ENCODE results near the gene APOD. TPM values are rescaled to one million over a fixed set of nuclear protein-coding genes. Genes with fewer than 3 reads are reported as not detected.

The APOD gene
- total RNA-seq, 1 experiment from 2014 or later: not detected

- intact Hi-C loops (cut with micrococcal nuclease; ENCODE audit: unreplicated experiment): no loop called here
- Histone ChIP-seq H3K4me3 (ENCODE audit: low read depth in 2 of 2, low read length in 2 of 2) (no peak overlapping the region), H3K4me1 (ENCODE audit: control insufficient read depth, insufficient read depth, low read length) (no peaks in the 10 kb centered on the region), H3K36me3 (ENCODE audit: control insufficient read depth, insufficient read depth, low read length) (no peaks in the 10 kb centered on the region), H3K27ac (ENCODE audit: low read length) (no peak overlapping the region), H3K9me3 (ENCODE audit: control insufficient read depth, insufficient read depth, low read depth, low read length) (no peaks in the 10 kb centered on the region), H3K27me3 (ENCODE audit: control insufficient read depth, insufficient read depth, low read length) (no peaks in the 10 kb centered on the region)
- BruUV-seq (replicated peaks): no TSS peak
- ATAC-seq: no peak
- TF ChIP-seq REST (IDR thresholded peaks at IDR 0.05; ENCODE audit: insufficient read depth in 1 of 2, low read depth in 2 of 2, low read length in 1 of 2) (no peak), CTCF (IDR thresholded peaks at IDR 0.05) (no peak), SIN3A (IDR thresholded peaks at IDR 0.05; ENCODE audit: borderline replicate concordance, insufficient read depth, low read depth, low read length) (no peak), TCF7L2 (IDR thresholded peaks at IDR 0.05; ENCODE audit: low read depth, low read length) (no peak), POLR2AphosphoS5 (IDR thresholded peaks at IDR 0.05; ENCODE audit: low read depth, low read length) (no peak)
- DNase-seq (ENCODE audit: low read depth, low spot score): no peak
- ChIA-PET CTCF (no interaction called here), POLR2A (interaction anchor here (0.6 kb wide), 1 partner anchor 16 kb away, joined by 3 read pairs; no protein-coding TSS in a partner anchor)
- in situ Hi-C loops (cut with HindIII; ENCODE audit: low pct_unique_long_range_greater_than_20kb, low sequenced_read_pairs): no loop called here
These were observed 9.9 kb downstream of the APOD start for GRCh38 chr3:195573611-195574496.

- ChIA-PET CTCF (no interaction called here), POLR2A (no interaction called here)
- intact Hi-C loops (cut with micrococcal nuclease; ENCODE audit: unreplicated experiment) (no loop called here), in situ Hi-C loops (cut with HindIII; ENCODE audit: low pct_unique_long_range_greater_than_20kb, low sequenced_read_pairs) (no loop called here)
- no peak for ATAC-seq
- H3K27me3 ChIP-seq (ENCODE audit: control insufficient read depth, insufficient read depth, low read length): no peaks in the 10 kb centered on the region
- BruUV-seq (replicated peaks): no TSS peak
- no peak overlapping the region for H3K4me3 ChIP-seq (ENCODE audit: low read depth in 2 of 2, low read length in 2 of 2)
- no peak overlapping the region for H3K27ac ChIP-seq (ENCODE audit: low read length)
- no peaks in the 10 kb centered on the region for H3K36me3 ChIP-seq (ENCODE audit: control insufficient read depth, insufficient read depth, low read length)
- no peak for TF ChIP-seq REST (IDR thresholded peaks at IDR 0.05; ENCODE audit: insufficient read depth in 1 of 2, low read depth in 2 of 2, low read length in 1 of 2)
- TF ChIP-seq TCF7L2 (IDR thresholded peaks at IDR 0.05; ENCODE audit: low read depth, low read length): no peak
- no peak for TF ChIP-seq SIN3A (IDR thresholded peaks at IDR 0.05; ENCODE audit: borderline replicate concordance, insufficient read depth, low read depth, low read length)
- no peak for TF ChIP-seq CTCF (IDR thresholded peaks at IDR 0.05)
- DNase-seq (ENCODE audit: low read depth, low spot score): no peak
- peaks cover 3% of the 10 kb centered on the region; the same call in 1 of the 2 replicates for H3K4me1 ChIP-seq (ENCODE audit: control insufficient read depth, insufficient read depth, low read length)
- no peaks in the 10 kb centered on the region for H3K9me3 ChIP-seq (ENCODE audit: control insufficient read depth, insufficient read depth, low read depth, low read length)
These were observed 12.4 kb downstream of the APOD start for GRCh38 chr3:195571361-195571760.

All from Panc1 (cell line).